8988T (cell line): Measurements from ENCODE around the gene KRT82.

Experiments used
- DNase-seq: peaks from one replicate; pipeline ENCODE4 v3.0.0; 2011

Gene KRT82

DNA sequence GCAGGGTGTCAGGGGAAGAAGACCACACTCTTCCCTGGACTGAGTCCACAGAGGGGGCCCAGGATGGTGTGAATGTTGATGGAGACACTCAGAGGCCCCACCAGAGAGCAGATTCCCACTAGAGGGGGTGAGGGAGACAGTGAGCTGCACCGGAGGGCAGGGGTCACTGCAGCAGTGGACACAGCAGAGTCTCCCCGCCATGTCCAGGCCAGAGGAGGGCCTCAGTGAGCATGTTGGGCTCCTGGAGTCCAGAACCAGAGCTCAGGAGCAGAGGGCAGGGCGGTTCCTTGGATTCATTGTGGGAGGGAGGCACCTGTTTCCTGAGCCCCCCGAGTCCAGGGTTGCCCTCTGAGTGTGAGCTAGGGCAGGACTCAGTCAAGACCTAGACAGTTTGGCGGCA is 1.8 kb upstream of the KRT82 start:
- no peak for DNase-seq

DNA sequence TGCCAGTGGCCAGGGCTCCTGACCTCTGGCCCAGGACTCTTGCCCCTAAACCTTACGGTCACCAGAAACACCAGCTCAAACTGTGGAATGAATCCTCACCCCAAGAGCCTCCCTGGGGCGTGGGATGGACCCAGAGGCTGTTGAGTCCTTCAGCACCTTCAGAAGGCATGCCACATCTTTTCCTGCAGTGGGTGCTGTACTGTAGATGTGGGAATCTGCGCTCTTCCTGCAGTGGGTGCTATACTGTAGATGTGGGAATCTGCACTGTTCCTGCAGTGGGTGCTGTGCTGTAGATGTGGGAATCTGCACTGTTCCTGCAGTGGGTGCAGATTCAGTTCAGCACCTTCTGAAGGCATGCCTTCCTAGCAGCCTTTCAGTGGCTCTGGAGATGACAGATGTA is 1.2 kb downstream of the KRT82 start:
- no peak for DNase-seq

DNA sequence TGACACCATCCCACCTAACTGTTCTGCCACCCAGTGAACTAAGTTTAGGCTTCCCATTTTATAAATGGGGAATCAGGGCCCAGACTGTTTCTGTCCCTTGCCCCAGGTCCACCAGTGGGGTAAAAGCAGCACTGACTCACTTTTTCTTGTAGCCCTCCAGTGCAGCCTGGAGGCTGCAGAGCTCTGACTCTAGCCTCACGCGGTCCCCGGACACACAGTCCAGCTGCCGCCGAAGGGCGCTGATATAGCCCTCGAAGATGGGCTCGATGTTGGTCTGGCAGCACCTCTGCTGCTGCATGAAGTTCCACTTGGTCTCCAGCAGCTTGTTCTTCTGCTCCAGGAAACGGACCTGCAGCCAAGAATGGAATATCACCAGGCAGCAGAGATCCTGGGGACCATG is 2.6 kb downstream of the KRT82 start:
- no peak for DNase-seq

DNA sequence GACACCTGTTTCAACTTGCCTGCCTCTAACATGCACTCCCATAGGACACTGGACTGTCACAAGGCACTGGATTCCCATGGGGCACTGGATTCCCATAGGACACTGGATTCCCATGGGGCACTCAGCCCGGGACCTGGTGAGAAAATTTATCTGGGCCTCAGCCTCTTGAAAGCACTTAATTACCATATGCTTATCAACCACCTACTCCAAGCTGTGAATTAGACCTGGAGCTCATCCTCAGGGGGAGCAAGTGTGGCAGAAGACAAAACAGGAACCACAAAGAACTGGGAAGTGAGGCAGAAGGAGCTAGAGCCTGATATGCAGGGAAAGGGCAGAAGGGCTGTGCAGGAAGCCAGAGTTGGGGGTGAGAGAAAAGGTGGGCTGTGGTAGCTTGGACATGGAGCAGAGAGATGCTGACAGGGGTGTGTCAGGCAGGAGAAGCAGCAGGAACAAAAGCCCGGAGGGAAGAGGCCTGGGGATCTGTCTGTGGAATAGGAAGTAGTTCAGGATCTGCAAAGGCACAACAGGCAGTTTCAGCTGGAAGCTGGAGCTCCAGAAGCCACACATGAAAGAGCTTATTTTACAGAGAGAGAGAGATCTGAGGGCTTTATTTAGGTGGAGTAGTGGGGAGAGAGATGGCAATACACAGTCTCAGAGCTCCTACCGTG is 3.1 kb downstream of the KRT82 start:
- DNase-seq: no peak

DNA sequence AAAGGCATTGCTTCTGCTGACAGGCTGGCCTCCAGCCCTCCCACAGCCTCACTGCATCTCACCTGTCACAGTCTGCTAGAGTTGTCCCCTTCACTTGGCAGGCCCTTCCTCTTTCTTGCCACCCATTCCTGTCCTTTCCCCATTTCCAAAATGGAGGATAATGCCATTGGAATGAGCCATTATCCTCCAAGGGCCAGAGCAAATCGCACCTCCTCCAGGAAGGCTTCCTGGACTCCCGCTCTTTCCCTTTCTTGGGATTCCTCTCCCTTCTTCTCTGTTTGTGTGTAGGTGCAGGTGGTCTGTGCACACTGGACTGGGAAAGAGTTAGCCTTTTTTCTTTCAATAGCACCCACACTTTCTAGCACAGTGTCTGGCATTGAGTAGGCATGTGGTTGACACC is 3.8 kb downstream of the KRT82 start:
- no peak for DNase-seq

DNA sequence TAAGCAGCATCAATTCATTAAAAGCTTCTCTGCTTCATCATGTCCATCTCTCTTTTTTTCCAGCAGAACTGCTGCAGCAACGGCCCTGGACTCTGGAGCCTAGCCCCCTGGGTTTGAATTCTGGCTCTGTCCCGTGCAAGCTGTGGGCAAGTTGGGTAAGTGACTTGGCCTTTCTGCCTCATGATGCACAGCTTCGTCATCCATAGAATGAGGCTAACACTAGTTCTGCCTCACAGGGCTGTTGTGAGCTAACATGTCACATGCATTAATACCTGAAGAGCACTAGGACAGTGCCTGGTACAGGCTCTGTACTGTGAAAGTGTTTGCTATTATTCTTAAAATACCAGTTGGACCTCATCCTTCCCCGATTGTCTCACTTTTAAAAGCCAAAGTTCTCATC is 4.2 kb downstream of the KRT82 start:
- DNase-seq: no peak

DNA sequence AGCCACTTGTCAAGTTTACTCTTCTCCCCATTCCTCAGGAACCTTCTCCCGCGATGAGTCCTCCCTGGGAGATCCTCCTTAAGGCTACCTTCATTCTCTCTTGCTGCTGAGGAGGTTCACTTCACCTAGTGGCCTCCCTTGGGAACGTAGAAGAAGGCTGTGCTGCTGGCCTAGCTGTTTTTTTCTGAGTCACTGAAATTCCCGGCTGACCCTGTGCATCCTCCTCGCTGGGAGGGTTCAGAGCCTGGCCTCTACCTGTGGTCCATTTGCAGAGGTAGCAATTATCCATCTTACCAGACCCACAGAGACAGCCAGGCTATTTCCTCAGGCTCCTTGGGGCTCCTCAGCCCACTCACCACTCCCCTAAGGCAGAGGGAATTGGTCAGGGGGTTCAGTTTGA is 4.6 kb downstream of the KRT82 start:
- no peak for DNase-seq

DNA sequence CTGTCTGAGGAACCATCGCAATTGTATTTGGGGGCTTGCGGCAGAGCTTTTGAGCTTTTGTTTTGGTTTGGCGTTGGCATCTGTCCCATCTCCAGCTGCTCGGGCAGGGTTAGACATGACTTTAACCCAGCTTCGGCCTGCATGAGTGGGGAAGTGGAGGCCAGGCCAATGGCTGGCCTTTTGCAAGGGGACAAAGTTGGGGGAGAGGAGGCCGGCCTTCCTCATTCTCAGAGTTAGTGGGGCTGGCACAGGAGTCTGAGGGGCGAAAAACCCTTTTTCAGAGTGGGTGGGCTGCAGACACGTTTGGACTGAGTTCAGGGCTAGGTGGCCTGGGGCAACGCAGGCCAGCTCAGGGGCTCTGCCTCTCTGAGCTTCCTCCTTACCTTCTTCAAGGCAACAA is 5.2 kb downstream of the KRT82 start:
- DNase-seq: no peak

DNA sequence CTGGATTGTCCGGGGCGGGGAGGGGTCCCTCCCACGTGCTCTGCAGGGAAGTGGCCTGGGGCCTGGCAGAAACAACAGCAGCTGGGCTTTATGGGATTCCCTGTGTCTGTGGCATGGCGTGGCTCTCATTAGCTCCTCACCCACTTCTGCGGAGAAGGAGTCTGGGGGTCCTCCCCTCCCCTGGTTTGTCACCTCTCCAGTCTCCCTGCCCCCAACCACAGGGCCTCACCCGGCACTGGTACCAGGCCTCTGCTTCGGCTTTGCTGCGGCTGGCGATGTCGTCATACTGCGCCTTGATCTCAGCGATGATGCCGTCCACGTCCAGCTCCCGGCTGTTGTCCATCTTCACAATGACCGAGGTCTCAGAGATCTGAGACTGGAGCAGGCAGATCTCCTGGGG is 6.4 kb downstream of the KRT82 start:
- no peak for DNase-seq

DNA sequence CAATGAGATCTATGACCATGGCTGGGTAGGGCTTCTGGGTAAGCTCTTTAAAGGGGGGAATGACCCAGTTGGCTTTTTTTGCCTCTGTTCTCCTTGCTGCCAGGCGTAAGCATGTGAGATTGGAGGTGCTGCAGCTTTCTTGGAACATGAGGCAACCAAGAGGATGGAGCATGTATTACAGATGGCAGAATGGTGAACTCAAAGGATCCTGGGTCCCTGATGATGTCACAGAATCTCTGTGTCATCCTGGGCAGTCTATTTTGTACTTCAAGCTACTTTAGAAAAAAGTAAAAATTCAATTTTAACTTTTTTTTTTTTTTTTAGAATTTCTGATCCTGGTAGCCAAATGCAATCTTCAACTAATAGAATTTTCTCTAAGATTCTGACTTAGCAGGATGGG is 8.0 kb downstream of the KRT82 start:
- no peak for DNase-seq

DNA sequence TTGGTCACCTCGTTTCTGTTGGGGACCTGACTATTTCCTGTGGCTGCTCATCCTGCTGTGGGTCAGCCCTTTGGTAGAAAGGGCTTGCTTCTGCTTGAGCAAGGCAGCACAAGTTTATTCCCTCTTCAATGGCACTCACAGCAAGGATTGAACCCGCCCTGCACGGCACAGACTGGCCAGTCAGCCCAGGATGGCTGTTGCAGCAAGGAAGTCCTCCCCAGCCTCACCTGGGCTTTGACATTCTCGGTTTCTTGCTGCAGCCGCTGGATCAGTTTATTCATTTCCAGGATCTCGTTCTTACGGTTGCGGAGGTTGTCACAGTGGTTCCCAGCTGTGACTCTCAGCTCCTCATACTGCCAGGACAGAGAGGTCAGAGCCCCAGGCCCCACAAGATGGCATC is 9.5 kb downstream of the KRT82 start:
- no peak for DNase-seq

DNA sequence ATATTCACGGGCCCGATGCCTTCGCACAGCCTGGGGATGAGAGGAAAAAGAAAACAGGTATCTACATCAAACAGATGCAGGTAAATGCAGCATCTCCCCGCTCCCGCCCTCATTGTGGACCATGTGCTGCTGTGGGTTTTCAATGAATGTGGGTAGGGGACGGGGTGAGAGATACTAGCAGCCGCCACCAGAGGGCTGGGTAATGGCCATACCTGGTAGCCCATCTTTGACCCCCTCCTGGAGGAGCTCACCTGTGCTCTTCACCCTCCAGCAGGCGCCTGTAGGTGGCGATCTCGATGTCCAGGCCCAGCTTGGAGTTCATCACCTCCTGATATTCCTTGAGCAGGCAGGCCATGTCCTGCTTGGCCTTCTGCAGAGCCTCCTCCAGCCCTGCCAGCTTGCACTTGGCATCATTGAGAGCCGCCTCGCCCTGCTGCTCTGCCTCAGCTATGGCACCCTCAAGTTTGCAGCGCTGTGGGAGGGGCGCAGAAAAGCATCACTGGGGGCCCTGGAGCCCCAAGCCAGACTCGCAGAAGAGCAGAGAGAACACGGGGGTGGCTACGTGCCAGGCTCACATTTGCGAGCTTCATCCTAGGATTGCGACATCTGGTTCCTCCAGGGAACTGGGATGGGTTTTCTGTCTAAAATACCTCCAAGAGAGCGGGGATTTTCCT is 10.2 kb downstream of the KRT82 start:
- no peak for DNase-seq

DNA sequence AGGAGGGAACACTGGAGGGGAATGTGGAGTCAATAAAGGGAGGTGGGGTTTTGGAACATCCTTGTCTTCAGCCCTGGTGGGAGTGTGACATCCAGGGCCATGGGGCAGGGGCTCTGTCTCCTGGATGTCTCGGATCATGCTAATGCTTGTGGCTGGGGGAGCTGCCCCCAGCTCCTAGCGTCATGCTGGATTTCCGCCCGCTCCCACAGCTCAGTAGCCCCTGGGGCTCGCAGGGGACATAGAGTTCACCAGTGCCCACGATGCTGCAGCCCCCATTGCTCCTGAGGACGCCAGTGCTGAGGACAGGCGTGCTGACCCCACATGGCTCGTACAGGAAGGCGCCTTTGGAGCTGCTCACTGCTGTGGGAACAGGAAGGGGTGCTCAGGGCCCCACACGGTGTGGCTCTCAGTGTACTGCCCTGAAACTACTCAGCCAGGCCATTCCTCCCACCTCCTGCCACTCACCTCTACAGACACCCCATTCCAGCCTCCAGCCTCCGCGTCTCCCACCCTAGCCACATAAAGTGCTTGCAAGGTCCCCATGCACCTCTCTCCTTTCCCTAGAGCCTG is 11.2 kb downstream of the KRT82 start:
- no peak for DNase-seq

DNA sequence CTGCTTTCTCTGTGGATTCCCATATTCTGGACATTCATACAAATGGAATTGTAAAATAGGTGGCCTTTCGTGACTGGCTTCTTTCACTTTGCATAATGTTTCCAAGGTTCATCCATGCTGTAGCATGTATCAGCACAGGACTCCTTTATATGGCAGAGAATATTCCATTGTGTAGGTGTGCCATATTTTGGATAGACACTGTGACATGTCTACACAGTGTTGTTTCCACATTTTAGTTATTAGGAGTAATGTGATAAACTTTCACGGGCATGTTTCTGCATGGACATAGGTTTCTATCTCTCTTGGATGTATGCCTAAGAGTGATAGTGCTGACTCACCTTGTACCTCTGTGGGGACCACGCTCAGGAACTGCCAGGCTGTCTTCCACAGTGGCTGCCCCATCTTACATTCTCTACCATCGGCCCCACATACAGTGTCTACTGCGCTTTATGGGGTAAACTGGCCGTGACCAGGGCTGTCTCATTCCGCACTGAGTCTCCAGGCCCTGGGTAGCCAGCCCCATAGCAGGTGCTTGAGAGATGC is 13.6 kb downstream of the KRT82 start:
- no peak for DNase-seq

DNA sequence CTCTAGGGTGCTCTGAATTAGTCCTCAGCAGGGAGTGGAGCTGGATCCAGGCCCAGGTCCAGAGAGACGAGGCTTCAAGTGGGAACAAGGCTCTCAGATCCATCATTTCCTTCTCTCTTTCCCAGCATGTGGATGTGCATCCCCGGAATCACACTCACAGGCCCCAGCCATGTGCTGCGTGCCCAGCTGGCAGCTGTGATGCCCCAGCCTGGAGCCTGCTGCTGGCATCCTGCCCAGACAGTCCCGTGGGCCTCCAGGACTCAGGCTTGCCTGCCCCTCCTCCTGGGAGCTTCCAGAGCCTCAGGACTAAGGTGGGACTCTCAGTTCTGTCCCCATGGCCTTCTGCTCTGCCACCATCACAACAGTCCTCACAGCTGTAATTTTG is 14.5 kb downstream of the KRT82 start:
- no peak for DNase-seq

DNA sequence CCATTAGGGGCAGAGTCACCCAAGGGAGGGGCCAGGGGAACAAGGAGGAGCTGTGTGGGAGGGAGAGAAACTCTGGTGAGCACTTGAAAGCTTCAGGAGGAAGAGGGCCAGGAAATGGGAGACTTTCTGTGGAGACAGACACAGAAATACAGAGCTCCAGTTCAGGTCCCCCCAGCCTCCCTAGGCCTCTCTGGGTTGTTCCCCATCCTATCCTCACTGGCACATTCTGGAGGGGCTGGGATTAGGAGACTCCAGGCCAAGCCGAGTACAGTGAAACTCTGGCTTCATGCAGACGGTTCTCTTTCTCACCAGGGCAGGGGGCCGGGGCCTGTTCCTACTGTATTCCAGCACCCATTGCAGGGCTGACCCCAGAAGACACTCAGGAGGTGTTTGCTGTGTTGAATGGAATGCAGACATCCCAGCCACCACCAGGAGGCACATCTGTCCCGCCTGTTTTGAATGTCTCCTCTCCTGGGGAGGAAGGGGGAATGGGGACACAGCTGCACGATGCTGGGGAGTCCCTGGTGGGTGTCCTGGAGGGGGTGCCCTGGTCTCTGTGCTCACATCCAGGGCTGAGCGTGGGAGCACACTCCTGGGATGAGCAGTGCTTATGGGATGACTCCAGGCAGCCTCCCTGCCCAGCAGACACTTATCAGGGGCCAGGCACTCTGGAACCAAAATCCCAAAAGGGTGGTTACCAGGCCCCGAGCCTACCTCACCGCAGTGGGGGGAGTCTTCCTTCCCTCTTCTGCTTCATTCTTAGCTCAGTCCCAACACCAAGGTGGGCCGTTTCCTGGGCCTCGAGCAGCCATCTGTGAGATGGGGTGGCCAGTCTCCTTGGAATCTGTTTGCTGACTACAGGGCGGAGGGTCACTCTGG is 15.2 kb downstream of the KRT82 start:
- DNase-seq: no peak

DNA sequence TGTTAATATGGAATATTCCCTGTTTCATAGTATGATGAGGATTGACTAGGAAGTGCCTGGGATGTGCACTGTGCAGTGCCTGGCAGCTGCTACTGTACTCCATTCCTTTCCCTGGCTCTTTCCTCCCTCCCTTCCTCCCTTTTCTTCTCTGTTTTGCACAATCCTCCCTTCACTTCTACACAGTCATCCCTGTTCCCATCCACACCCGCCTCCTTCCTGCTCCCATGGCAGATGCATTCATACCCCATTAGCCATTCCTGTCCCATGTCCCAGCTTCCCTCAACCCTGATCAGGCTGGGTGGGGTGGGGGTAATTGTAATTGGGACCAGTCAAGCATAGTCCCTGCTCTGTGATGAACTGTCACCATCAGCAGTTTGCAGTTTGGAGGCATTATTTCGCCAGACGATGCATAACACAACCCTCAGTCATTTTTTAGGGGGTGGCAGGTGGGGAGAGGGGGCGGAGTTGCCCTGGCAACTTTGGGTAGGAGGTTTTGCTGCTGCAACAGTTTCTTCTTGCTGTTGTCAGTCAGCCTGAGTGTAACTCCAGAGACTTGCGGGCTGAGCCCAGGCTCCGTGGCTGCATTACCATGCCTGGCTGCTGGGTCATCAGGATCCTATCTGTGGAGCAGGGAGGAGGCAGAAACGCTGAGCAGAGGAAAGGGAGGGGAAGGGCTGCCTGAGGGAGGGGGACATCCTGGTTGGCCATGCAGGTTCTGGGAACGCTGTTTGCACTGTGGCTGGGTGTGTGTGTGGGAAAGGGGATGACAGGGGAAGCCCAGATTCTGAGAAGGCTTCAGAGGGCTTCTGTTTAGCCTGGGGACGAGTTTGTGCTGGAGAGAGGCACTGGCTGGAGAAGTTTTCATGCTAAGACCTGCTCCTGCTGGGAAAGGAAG is 16.6 kb downstream of the KRT82 start:
- DNase-seq: no peak

DNA sequence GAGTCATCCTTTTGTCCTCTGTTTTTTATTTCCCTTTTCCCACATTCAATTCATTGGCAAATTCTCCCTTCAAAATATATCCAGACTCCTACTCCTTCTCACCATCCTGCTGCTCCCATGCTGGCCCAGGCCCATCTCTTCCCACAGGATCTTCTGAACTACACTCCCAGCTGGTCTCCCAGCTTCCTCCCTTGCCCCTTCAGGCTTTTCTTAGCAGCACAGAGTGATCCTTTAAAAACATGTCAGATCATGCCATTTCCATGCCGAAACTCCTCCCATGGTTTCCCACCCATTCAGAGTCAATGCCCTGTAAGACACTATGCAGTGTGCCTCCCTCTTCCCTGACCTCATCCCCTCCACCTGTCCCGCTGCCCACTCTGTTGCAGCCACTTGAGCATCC is 18.3 kb downstream of the KRT82 start:
- no peak for DNase-seq

DNA sequence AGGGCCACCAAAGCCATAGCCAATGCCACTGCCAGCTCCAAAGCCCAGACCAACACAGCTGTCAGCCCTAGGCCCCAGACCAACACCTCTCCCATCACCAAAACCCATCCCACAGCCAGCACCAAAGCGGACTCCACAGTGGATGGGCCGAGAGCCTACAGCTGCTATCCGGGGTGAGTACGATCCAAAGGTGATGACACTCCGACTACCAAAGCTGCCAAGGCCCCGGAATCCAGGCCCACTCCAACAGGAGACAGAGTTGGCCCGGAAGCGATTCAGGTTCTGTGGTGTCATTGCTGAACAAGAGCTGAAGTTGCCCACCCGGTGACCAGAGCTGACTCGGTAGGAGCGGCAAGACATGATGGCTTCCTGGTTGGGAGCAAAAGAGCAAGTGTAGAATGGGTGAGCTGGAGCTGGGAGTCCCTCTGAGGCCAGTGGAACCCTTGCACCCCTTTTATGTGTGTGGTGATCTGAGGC is 20.9 kb downstream of the KRT82 start, which contains the start of gene KRT84:
Gene KRT84 (minus strand): TSS at position 427 of the 477 bp plus-strand sequence. CDS start 67 bp downstream, at position 360.
- no peak for DNase-seq

DNA sequence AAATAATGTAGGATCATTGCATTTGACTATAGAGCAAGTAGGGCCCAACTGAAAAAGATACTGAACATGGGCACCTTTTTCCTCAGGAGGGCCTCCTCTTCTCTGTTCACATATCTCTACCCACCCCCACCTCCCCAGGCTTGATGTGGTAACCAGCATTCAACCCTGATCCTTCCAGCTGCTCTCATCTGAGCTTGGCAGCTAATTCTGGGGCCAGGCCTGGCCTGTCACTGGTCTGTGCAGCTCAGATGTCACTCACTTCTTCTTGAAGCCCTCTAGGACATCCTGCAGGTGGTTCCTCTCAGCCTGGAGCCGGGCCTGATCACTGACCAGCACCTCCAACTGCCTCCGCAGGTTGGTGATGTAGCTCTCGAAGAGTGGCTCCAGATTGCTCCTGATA is 22.8 kb downstream of the KRT82 start:
- no peak for DNase-seq

DNA sequence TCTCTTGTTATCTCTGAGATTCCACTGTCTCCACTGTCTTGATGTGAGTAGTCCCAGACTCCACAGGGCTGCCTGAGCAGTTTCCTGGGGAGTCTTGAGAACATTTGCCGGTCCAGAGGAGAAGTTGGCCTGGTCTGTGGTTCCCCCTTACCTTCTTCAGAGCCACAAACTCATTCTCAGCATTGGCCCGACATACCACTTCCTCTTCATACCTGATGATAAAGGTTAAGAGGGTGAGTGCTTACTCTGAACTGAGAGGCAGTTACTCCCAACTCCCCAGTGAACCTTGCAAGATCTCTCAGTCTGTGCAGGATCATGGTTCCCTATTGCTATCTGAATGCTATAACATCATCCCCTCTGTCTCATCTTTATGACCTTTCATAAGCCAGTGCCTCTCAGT is 23.3 kb downstream of the KRT82 start:
- DNase-seq: no peak

DNA sequence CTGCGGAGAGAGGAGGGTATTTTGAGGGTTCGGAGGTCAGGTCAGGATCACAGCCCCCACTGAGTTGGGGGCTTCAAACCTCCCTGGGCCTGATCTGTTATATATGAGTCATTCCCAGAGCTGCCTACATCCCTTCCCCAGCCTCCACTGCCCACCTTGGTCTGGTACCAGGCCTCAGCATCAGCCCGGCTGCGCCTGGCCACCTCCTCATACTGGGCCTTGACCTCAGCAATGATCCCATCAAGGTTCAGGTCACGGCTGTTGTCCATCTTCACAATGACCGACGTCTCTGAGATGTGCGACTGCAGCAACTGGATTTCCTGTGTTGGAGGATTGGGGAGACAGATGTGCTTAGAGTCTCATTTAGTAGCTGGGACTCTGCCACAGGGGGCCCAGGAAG is 24.9 kb downstream of the KRT82 start:
- no peak for DNase-seq
